Camera-type eye (tissue), 1 donor: ENCODE data around the gene SUPV3L1. TPM values are rescaled to one million over a fixed set of nuclear protein-coding genes. Genes with fewer than 3 reads are reported as not detected.

ENCODE experiments used
- total RNA-seq: library from RNA; depleted of rRNA; stranded (reverse); fragments of >200 nt; gene quantifications from one replicate; pipeline ENCODE4 v1.2.3, GENCODE V29; 2014

SUPV3L1 gene
- 38.6 TPM for total RNA-seq

DNA sequence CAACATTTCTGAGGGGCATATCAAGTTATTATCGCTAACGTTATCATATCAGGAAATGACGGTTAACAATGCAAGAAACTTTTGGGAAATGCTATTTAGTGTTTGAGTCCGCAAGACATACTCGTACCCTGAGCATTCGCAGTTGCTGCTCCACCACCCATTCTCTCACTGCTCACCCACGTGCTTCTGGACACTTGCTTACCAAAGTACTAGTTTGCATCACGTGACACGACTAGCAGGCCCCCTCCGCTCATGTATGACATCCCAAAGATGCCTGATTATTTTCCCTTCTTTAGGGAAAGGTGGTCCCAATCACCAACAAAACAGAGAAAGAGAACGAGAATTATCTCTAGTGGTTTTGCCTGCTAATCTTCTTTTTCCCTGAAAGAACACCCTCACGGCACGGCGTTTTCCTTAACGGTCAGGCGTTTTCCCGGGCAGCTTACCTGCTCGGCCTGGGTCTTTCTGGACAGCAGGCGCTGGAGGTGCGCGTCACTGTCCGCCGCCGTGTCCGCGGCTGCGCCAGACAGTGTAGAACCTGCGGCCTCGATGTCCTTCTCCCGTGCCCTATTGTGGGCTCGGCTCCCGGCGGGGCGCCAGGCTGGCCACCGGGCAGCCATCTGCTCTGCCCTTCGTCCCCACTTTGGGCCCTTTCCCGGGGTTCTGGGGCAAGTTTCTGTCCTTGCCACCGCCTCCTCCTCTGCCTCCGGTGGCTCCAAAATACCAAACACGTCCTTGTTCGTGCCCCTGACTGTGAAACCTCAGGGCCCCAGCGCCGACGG is at the start of gene SUPV3L1:
TSS of gene SUPV3L1 (plus strand) at position 492 of the 782 bp plus-strand sequence. CDS start at position 550, 58 bp downstream.

DNA sequence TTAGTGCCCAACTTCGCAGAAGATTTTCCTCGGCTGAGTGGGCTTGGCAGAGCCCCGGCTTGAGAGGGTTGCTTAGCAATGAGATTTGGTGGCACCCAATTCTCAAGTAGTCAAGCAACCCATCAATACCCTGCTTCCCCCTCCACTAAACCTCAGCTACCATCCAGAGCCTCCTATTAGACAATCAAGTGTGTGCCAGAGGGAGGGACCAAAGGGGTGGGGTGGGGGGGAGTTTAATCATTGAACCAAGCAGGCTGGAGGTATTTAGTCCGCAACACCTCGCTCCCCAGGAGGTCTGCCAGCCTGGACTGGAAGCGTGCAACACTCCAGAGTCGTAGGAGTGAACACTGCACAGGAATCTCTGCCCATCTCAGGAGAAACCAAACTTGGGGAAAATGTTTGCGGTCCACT is 40.0 kb downstream of the SUPV3L1 start, which contains the start of gene HKDC1:
TSS of gene HKDC1 (plus strand) at position 292 of the 411 bp plus-strand sequence. CDS start at position 396, 104 bp downstream.

Other genes starting within 250 kb of the SUPV3L1 start
- gene DDX21, start 224.1 kb upstream of the SUPV3L1 start, total RNA-seq: 40.9 TPM
- 45.4 TPM for gene KIFBP, start 191.4 kb upstream of the SUPV3L1 start, total RNA-seq
- 55.0 TPM for gene SRGN, start 92.1 kb upstream of the SUPV3L1 start, total RNA-seq
- gene VPS26A, start 56.1 kb upstream of the SUPV3L1 start, total RNA-seq: 58.4 TPM
- gene HKDC1, start 40.1 kb downstream of the SUPV3L1 start, total RNA-seq: 18.0 TPM
- gene HK1, start 98.3 kb downstream of the SUPV3L1 start, total RNA-seq: 104 TPM
- not detected for gene TACR2, start 236.7 kb downstream of the SUPV3L1 start, total RNA-seq